Measurements from ENCODE around the gene HSPA1B. TPM values are rescaled to one million over a fixed set of nuclear protein-coding genes. Genes with fewer than 3 reads are reported as not detected.
"Not testable (repeated sequence)": the region's sequence is repeated elsewhere in the genome, so short reads cannot be mapped to it uniquely, and the experiment has no call there.

The HSPA1B gene
- total and polyA plus RNA-seq, 9 donors: 42.7 to 101 (median 59.4) TPM

DNA sequence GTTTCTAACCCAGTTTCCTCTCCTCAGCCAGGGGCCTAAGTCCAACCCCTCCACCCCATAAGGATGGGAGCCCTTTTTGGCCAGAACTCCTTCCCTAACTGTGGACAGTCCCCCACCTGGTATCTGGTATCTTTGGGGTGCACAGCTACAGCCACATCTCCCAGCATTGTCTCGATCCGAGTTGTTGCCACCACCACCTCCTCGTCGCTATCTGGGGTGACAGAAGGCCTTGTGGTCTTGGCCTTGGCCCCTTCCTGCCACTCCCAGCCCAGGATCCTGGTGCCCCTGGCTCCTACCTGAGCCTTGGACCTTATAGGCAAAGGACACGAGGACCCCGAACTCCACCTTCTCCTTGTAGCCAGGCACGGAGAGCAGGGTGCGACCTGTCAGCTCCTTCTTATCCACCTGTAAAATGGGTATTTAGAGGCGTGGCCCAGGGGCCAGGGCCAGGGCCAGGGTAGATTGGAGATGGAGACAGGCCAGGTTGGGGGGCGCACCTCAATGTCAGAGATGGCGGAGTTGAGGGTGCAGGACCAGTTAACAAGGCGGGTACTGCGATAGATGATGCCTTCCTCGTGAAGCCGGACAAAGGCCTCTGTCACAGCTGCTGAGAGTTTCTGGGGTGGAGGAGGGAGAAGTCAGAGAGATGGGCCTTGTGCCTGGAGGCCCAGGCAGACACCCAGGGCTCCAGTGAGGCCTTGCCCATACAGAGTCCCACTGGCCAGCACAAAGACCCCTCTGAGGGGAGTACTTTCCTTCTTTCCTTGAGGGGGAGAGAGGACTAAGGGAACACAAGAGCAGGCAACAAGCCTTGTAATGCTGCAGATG, 43.2 kb upstream of the HSPA1B start:
- Histone ChIP-seq H3K9me3 (replicated peaks; ENCODE audit: control insufficient read depth, low read depth, low read length) (no peaks in the 10 kb centered on the region), H3K4me1 (ENCODE audit: control insufficient read depth, insufficient read depth, low read length) (no peaks in the 10 kb centered on the region), H3K27ac (ENCODE audit: low read length) (no peak overlapping the region), H3K36me3 (ENCODE audit: control insufficient read depth, insufficient read depth, low read length) (peaks cover 73% of the 10 kb centered on the region), H3K4me3 (ENCODE audit: low read length) (no peak overlapping the region), H3K27me3 (ENCODE audit: control insufficient read depth, insufficient read depth, low read length) (no peaks in the 10 kb centered on the region)
- 91% methylated on average over 13 of the region's 15 CpGs for WGBS (ENCODE audit: insufficient coverage)
- DNase-seq: no peak

DNA sequence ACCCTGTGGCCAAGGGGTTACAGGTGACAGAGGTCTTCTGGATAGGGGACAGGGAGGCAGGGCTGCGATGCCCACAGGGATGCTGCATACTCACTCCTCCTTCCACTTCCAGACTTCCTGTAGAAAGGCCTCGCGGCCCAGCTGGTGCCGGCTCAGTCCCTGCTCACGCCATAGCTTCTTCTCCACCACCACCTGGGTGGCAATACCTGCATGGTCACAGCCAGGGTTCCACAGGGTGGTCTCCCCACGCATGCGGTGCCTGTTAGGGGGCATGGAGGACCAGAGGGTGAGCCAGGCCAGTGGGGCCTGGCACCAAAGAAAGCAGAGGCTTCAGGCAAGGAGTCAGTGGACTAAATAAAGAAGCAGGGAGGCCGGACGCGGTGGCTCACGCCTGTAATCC, 42.1 kb upstream of the HSPA1B start:
- Histone ChIP-seq H3K27me3 (ENCODE audit: control insufficient read depth, insufficient read depth, low read length) (no peaks in the 10 kb centered on the region), H3K4me1 (ENCODE audit: control insufficient read depth, insufficient read depth, low read length) (no peaks in the 10 kb centered on the region), H3K9me3 (replicated peaks; ENCODE audit: control insufficient read depth, low read depth, low read length) (no peaks in the 10 kb centered on the region), H3K36me3 (ENCODE audit: control insufficient read depth, insufficient read depth, low read length) (peaks cover 71% of the 10 kb centered on the region), H3K4me3 (ENCODE audit: low read length) (no peak overlapping the region), H3K27ac (ENCODE audit: low read length) (no peak overlapping the region)
- no peak for DNase-seq
- 96% methylated on average over 3 of the region's 11 CpGs for WGBS (ENCODE audit: insufficient coverage)

DNA sequence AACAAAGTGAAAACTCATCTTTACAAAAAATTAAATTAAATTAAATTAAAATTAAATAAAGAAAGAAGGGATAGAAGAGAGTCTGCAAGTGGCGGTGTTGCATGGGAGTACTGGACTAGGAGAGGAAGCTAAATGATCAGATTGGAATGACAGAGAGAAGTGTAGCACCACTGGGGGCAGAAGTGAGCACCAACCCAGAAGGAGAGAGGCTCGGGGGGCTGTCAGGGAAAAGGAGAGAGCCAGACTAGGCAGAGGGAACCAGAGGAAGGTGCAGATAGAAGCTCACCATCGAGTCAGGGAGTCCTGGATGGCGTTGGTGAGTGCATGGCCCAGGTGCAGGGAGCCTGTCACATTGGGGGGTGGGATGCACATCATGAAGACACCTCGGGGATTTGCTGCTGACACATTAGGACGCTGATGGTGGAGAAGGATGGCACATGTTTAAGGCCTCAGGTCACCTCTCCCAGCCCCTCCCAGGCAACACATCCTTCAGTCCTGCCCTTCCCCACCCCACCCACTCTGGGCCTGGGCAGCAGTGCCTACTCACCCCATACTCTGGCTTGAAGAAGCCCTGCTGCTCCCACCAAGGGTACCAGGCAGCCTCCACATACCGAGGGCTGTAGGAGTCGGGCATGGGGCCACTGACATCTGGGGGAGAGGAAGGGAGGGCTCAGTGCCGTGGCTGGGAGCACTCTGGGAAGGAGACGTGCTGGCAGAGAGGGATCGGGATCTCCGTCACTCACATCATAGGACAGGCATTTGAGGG, 36.0 kb upstream of the HSPA1B start:
- Histone ChIP-seq H3K9me3 (replicated peaks; ENCODE audit: control insufficient read depth, low read depth, low read length) (no peaks in the 10 kb centered on the region), H3K4me1 (ENCODE audit: control insufficient read depth, insufficient read depth, low read length) (peaks cover 18% of the 10 kb centered on the region), H3K27me3 (ENCODE audit: control insufficient read depth, insufficient read depth, low read length) (no peaks in the 10 kb centered on the region), H3K4me3 (ENCODE audit: low read length) (no peak overlapping the region), H3K27ac (ENCODE audit: low read length) (no peak overlapping the region), H3K36me3 (ENCODE audit: control insufficient read depth, insufficient read depth, low read length) (peaks cover 38% of the 10 kb centered on the region)
- 23% methylated on average over 4 of the region's 12 CpGs for WGBS (ENCODE audit: insufficient coverage)
- DNase-seq: peak; percentile 68

DNA sequence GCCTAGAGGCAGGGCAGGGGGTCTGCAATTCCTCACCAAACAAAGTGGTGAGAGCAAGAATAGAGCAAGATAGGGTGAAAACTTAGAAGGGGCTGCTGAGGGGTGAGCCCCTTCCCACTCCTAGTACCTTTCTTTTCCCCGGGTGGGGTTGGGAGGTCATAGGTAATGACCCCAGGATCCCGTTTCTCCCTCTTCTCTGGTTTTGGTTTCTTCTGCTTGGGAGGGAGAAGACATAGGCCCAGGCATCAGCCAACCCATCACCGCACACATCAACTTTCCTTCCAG, 35.5 kb upstream of the HSPA1B start:
- Histone ChIP-seq H3K4me3 (ENCODE audit: low read length) (no peak overlapping the region), H3K27me3 (ENCODE audit: control insufficient read depth, insufficient read depth, low read length) (no peaks in the 10 kb centered on the region), H3K4me1 (ENCODE audit: control insufficient read depth, insufficient read depth, low read length) (peaks cover 18% of the 10 kb centered on the region), H3K9me3 (replicated peaks; ENCODE audit: control insufficient read depth, low read depth, low read length) (no peaks in the 10 kb centered on the region), H3K36me3 (ENCODE audit: control insufficient read depth, insufficient read depth, low read length) (peaks cover 37% of the 10 kb centered on the region), H3K27ac (ENCODE audit: low read length) (no peak overlapping the region)
- no peak for DNase-seq
- no CpG with 5 or more reads among the region's 3 CpGs for WGBS (ENCODE audit: insufficient coverage)

DNA sequence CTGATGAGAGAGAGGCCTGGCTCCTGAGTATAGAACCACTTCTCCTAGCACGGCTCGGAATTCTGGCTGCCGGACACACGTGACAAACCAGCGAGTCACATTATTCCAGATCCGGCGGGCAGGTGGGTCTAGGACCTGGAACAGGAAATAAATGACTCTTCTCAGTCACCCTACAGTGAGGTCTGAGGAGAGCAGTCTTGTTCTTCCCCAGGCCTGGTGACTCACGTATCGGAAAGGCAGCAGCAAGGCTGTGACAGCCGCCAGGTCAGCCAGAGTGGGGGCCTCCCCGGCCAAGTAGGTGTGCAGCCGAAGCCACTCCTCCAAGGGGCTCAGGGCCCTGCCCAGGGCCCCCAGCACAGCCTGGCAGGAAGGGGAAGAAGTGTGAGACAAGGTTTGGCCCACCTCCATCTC, 34.8 kb upstream of the HSPA1B start:
- 83% methylated on average over 7 of the region's 12 CpGs for WGBS (ENCODE audit: insufficient coverage)
- H3K27me3 ChIP-seq (ENCODE audit: control insufficient read depth, insufficient read depth, low read length): no peaks in the 10 kb centered on the region
- peaks cover 41% of the 10 kb centered on the region for H3K36me3 ChIP-seq (ENCODE audit: control insufficient read depth, insufficient read depth, low read length)
- no peak overlapping the region for H3K4me3 ChIP-seq (ENCODE audit: low read length)
- peaks cover 18% of the 10 kb centered on the region for H3K4me1 ChIP-seq (ENCODE audit: control insufficient read depth, insufficient read depth, low read length)
- DNase-seq: no peak
- no peaks in the 10 kb centered on the region for H3K9me3 ChIP-seq (replicated peaks; ENCODE audit: control insufficient read depth, low read depth, low read length)
- no peak overlapping the region for H3K27ac ChIP-seq (ENCODE audit: low read length)

DNA sequence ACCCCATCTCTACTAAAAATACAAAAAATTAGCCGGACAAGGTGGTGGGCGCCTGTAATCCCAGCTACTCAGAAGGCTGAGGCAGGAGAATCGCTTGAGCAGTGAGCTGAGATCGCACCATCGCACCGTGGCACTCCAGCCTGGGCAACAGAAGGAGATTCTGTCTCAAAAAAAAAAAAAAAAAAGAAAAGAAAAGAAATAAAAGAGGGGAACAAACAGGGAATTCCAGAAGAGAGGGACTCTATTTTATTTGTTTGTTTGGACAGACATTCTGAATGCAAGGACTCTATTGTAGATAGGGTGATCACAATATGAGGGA, 33.7 kb upstream of the HSPA1B start:
- not testable (repeated sequence) for H3K27me3 ChIP-seq (ENCODE audit: control insufficient read depth, insufficient read depth, low read length); H3K4me3 ChIP-seq (ENCODE audit: low read length); H3K9me3 ChIP-seq (replicated peaks; ENCODE audit: control insufficient read depth, low read depth, low read length); DNase-seq
- H3K4me1 ChIP-seq (ENCODE audit: control insufficient read depth, insufficient read depth, low read length): peaks cover 18% of the 10 kb centered on the region
- peaks cover 44% of the 10 kb centered on the region for H3K36me3 ChIP-seq (ENCODE audit: control insufficient read depth, insufficient read depth, low read length)
- H3K27ac ChIP-seq (ENCODE audit: low read length): peak overlapping the region; percentile 97
- 100% methylated on average over 2 of the region's 6 CpGs for WGBS (ENCODE audit: insufficient coverage)

DNA sequence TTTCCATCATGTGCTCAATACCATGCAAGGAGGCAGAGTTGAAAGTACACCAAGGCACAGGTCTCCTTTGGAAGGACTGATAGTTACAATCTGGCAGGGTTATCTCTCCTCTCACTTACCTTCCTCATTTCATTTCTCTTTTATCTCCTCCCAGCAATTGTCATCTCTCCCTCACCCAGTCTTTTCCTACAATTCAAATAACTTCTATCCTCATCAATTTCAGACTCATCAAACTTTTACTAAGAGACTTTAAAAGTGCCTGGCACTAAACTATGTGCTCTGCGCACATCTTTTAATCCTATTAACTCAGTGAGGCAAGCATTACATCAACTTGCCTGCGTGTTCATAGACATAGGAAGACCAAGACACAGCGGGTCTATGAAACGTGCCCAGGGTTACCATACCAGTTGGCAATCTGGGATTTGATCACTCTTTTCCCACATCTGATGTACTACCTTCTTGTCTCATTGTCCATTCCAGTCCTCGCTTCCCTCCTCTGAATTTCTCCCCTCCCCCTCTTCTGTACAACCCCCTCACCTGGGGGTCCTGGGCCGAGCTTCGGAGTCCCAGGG, 33.2 kb upstream of the HSPA1B start:
- Histone ChIP-seq H3K9me3 (replicated peaks; ENCODE audit: control insufficient read depth, low read depth, low read length) (no peaks in the 10 kb centered on the region), H3K27me3 (ENCODE audit: control insufficient read depth, insufficient read depth, low read length) (no peaks in the 10 kb centered on the region), H3K36me3 (ENCODE audit: control insufficient read depth, insufficient read depth, low read length) (peaks cover 42% of the 10 kb centered on the region), H3K27ac (ENCODE audit: low read length) (peak overlapping the region; percentile 97), H3K4me3 (ENCODE audit: low read length) (peak overlapping the region; percentile 97), H3K4me1 (ENCODE audit: control insufficient read depth, insufficient read depth, low read length) (peaks cover 18% of the 10 kb centered on the region)
- WGBS (ENCODE audit: insufficient coverage): 12% methylated on average over 7 of the region's 7 CpGs
- DNase-seq: no peak

DNA sequence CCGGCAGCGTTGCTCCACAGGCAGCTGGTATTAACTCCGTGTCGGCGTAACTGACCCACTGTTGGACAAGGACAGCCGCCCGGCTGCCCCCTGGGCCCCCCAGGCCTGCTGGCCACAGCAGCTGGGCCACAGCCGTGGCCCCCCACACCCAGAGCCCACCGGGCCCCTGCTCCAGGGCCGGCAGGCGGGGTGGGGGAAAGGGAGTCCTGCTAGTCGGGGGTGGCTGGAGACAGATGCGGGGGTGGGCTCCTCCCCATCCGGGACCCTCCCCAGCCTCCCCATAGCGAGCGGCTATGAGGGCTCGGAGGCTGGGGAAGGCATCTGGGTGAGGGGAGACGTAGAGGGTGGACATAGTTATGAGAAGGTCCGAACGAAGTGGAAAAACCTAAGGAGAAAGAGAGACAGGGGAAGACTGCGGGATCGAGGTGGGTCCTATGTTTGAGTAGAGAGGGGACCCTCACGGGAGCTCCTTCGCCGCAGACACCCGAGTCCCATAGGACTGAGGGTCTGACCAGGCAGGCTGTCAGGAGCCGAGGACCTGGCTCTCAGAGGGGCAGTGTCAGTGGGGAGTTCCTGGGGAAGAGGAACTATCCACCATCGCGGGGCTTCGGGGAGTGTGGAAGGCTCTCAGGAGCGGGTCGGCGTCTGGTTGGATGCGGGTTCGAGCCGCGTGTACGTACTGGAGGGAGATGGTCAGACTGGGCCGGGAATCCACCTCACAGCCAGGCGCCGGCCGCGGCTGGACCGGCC, 32.5 kb upstream of the HSPA1B start:
- Histone ChIP-seq H3K27me3 (ENCODE audit: control insufficient read depth, insufficient read depth, low read length) (no peaks in the 10 kb centered on the region), H3K36me3 (ENCODE audit: control insufficient read depth, insufficient read depth, low read length) (peaks cover 35% of the 10 kb centered on the region), H3K4me1 (ENCODE audit: control insufficient read depth, insufficient read depth, low read length) (peaks cover 18% of the 10 kb centered on the region), H3K27ac (ENCODE audit: low read length) (peak overlapping the region; percentile 97), H3K4me3 (ENCODE audit: low read length) (peak overlapping the region; percentile 97), H3K9me3 (replicated peaks; ENCODE audit: control insufficient read depth, low read depth, low read length) (no peaks in the 10 kb centered on the region)
- 1% methylated on average over 29 of the region's 44 CpGs for WGBS (ENCODE audit: insufficient coverage)
- DNase-seq: peak; percentile 52

DNA sequence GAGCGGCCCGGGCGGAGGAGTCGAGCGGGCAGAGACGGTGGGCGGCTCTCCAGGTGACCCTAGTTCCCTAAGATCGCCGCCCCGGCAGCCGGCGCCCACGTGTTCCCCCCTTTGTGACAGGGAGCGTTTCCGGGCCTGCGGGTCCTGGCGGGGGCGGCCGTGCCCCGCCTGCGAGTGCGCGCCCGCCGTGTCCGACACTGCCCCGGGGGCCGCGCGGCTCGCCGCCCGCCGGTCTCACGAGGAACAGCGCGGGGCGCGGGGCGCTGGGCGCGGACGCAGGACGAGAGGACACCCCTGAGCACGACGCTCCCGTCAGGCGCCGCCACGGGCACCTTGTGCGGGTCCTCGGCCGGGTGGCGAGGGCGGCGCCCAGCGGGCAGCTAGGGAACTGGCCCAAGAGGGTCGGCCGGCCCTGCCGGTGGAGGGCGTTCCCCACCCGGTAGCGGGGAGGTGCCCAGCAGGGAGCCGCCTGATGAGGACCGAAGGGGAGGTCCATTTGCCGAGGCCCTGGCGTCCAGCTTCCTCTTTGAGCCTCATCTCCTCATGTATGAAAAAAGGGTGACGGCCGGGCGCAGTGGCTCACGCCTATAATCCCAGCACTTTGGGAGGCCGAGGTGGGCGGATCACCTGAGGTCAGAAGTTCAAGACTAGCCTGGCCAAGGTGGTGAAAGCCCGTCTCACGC, 31.8 kb upstream of the HSPA1B start, which contains the start of gene VARS1:
Gene VARS1, minus strand, starts transcription at position 137 of the 683 bp plus-strand sequence. CDS start 535 bp downstream, outside the sequence.
- Histone ChIP-seq H3K27ac (ENCODE audit: low read length) (peak within 1 kb of the TSS; percentile 97), H3K36me3 (ENCODE audit: control insufficient read depth, insufficient read depth, low read length) (peaks cover 32% of the 10 kb centered on the region), H3K4me3 (ENCODE audit: low read length) (peak within 1 kb of the TSS; percentile 97), H3K9me3 (replicated peaks; ENCODE audit: control insufficient read depth, low read depth, low read length) (no peaks in the 10 kb centered on the region), H3K27me3 (ENCODE audit: control insufficient read depth, insufficient read depth, low read length) (no peaks in the 10 kb centered on the region), H3K4me1 (ENCODE audit: control insufficient read depth, insufficient read depth, low read length) (peaks cover 18% of the 10 kb centered on the region)
- WGBS (ENCODE audit: insufficient coverage): under 1% methylated on average over 75 of the region's 75 CpGs
- DNase-seq: peak; percentile 92

Data from muscle of leg (tissue), 11 donors.